OCI-LY3 (cell line): Measurements from ENCODE around the gene PAQR5.

Source experiments
- H2AFZ ChIP-seq: fragments of 200-600, 300-600 bp; shearing (Covaris generic); 2 replicates; pipeline ENCODE4 v1.6.0; 2014; ENCODE audit warnings: antibody characterized with exemption, low read depth, low read length
- H3K27ac ChIP-seq: fragments of 200-600, 300-600 bp; sonication (generic); 2 replicates; pipeline ENCODE4 v1.5.1; 2014; ENCODE audit warnings: mild to moderate bottlenecking, low read length, moderate library complexity, mixed read lengths
- H3K27me3 ChIP-seq: fragments of 200-600, 300-600 bp; sonication (generic); 2 replicates; pipeline ENCODE4 v1.6.1; 2014; ENCODE audit warnings: low read depth, low read length, mixed read lengths
- H3K36me3 ChIP-seq: fragments of 200-600, 300-600 bp; sonication (generic); replicated peaks from 2 replicates; pipeline ENCODE3; 2014; ENCODE audit warnings: low read depth, low read length, mixed read lengths
- H3K4me1 ChIP-seq: fragments of 300-600, 200-600 bp; sonication (generic); 2 replicates; pipeline ENCODE4 v1.6.1; 2014; ENCODE audit warnings: low read length, mixed read lengths
- H3K4me2 ChIP-seq: fragments of 200-600, 300-600 bp; sonication (generic); 2 replicates; pipeline ENCODE4 v1.6.1; 2014; ENCODE audit warnings: low read length, mixed read lengths
- H3K4me3 ChIP-seq: fragments of 300-600, 200-600 bp; sonication (generic); 2 replicates; pipeline ENCODE4 v1.5.1; 2014; ENCODE audit warnings: antibody characterized with exemption, mild to moderate bottlenecking, low read length, moderate library complexity
- H3K79me2 ChIP-seq: fragments of 300-600, 200-600 bp; shearing (Covaris generic); 2 replicates; pipeline ENCODE4 v1.6.1; 2014; ENCODE audit warnings: mild to moderate bottlenecking, low read length, mixed read lengths
- H3K9ac ChIP-seq: fragments of 300-600, 200-600 bp; shearing (Covaris generic); 2 replicates; pipeline ENCODE4 v1.6.0; 2014; ENCODE audit warnings: mild to moderate bottlenecking, low read length, moderate library complexity
- H3K9me3 ChIP-seq: fragments of 200-600, 300-600 bp; shearing (Covaris generic); 2 replicates; pipeline ENCODE4 v1.6.1; 2014; ENCODE audit warnings: low read length, mixed read lengths; ENCODE audit not compliant: insufficient read depth
- H4K20me1 ChIP-seq: fragments of 200-600, 300-600 bp; sonication (generic); 2 replicates; pipeline ENCODE4 v1.6.1; 2016; ENCODE audit warnings: low read length, mixed read lengths; ENCODE audit not compliant: insufficient read depth
- CTCF ChIP-seq: fragments of 200-600, 300-600 bp; sonication (generic); IDR thresholded peaks from 2 replicates; pipeline ENCODE4 v1.5.1; 2014; ENCODE audit warnings: antibody characterized with exemption, low read length, low read depth
- EZH2phosphoT487 ChIP-seq: fragments of 200-600 bp; shearing (Covaris generic); IDR thresholded peaks from 2 replicates; pipeline ENCODE4 v1.6.1; 2018; ENCODE audit warnings: antibody characterized with exemption, mixed run types, low read depth

PAQR5 gene

DNA sequence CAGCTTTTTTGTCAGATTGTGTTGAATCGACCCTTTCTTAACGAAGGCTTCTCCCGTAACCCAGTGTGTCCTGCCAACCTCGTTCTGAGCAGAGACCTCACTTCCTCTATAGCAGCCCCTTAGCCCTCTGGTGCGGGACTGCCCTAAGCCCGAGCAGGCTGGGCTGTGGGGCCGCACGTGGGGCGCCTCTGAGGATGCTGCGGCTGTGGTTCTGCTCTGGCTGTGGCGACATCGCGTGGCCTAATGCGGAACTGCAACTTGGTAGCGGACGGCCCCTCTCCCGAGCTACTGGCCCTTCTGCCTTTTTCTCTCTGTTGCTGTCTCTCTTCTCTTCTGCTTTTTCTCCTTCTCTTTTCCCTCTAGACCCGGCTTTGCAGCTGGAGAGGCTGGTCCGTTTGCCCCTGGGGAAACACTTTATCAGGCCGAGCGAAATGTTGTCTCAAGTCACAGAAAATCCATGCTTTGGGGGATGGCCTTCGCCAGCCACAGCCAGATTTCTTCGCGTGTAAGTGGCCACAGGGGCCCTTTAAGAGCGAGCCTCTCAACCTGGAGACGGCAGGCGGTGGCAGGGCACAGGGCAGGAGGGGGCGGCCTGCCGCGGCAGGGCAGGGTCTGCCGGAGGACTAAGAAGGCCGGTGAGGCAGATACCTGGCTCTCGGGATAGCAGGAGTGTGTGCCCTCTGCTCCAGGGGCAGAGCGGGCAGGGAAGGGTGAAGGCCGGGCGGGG is 96.0 kb downstream of the PAQR5 start:
- H3K4me3 ChIP-seq = peak overlapping the region; percentile 68
- peaks cover 12% of the 10 kb centered on the region for H3K4me1 ChIP-seq
- H3K79me2 ChIP-seq = no peaks in the 10 kb centered on the region
- no peaks in the 10 kb centered on the region for H3K27me3 ChIP-seq
- H3K36me3 ChIP-seq = no peaks in the 10 kb centered on the region
- peak overlapping the region; percentile 80 for H3K4me2 ChIP-seq
- no peaks in the 10 kb centered on the region for H4K20me1 ChIP-seq
- H3K27ac ChIP-seq = no peak overlapping the region
- H3K9ac ChIP-seq = peak overlapping the region; percentile 38; the same call in 1 of the 2 replicates
- TF ChIP-seq CTCF (peak; percentile 93), EZH2phosphoT487 (no peak)
- peak overlapping the region; percentile 93 for H2AFZ ChIP-seq
- H3K9me3 ChIP-seq = no peaks in the 10 kb centered on the region

DNA sequence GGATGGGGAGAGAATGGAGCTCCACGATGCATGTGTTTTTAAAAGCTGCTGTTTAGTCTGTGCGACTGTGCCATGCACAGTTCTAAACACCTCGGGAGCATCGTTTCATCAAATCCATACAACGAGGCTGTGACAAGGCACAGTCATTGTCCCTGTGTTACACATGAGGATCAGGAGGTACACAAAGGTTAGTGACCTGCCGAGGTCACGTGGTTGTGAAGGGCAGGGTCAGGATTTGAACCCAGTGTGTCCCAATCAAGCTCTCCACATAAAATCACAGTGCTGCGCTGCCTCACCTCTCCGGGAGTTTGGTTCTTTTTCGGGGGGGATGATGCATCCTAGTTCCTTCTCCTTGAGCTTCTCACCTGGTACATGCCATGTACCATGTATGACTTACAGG is 96.7 kb downstream of the PAQR5 start:
- H3K4me3 ChIP-seq = no peak overlapping the region
- H3K4me2 ChIP-seq = no peak overlapping the region
- no peaks in the 10 kb centered on the region for H3K27me3 ChIP-seq
- H3K27ac ChIP-seq = no peak overlapping the region
- TF ChIP-seq CTCF (no peak), EZH2phosphoT487 (no peak)
- no peak overlapping the region for H2AFZ ChIP-seq
- no peaks in the 10 kb centered on the region for H4K20me1 ChIP-seq
- H3K79me2 ChIP-seq = no peaks in the 10 kb centered on the region
- H3K4me1 ChIP-seq = peaks cover 12% of the 10 kb centered on the region
- no peak overlapping the region for H3K9ac ChIP-seq
- no peaks in the 10 kb centered on the region for H3K36me3 ChIP-seq
- no peaks in the 10 kb centered on the region for H3K9me3 ChIP-seq

DNA sequence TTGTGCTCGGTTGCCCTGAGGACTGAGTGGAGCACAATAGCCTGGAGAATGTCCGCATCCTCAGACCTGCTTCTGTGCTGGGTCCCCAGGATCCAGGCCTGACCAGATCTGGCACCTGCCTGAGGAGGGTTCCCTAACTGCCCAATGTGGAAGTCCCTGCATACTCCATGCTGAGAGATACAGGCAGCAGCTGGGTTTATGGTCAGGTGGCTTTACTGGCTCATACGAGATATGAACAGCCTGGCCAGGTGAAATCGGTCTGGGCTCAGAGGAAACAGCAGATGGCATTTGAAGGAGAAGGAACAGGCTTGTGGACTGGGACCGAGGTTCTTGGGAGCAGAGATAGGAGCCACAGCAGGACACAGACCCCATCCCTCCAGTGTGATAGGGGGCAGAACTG is 97.3 kb downstream of the PAQR5 start:
- Histone ChIP-seq H3K36me3 (no peaks in the 10 kb centered on the region), H3K27ac (no peak overlapping the region), H3K79me2 (no peaks in the 10 kb centered on the region), H2AFZ (no peak overlapping the region), H3K4me3 (no peak overlapping the region), H3K9ac (no peak overlapping the region), H3K4me1 (peaks cover 12% of the 10 kb centered on the region), H3K27me3 (no peaks in the 10 kb centered on the region), H3K9me3 (no peaks in the 10 kb centered on the region), H3K4me2 (no peak overlapping the region), H4K20me1 (no peaks in the 10 kb centered on the region)
- TF ChIP-seq CTCF (no peak), EZH2phosphoT487 (no peak)

GRCh38 chr15:69398491-69398891 is 99.8 kb downstream of the PAQR5 start:
- H3K9me3 ChIP-seq = no peaks in the 10 kb centered on the region
- H3K27me3 ChIP-seq = no peaks in the 10 kb centered on the region
- TF ChIP-seq EZH2phosphoT487 (no peak), CTCF (no peak)
- H3K27ac ChIP-seq = no peak overlapping the region
- no peaks in the 10 kb centered on the region for H4K20me1 ChIP-seq
- no peak overlapping the region for H3K9ac ChIP-seq
- no peak overlapping the region for H2AFZ ChIP-seq
- H3K79me2 ChIP-seq = no peaks in the 10 kb centered on the region
- no peak overlapping the region for H3K4me2 ChIP-seq
- H3K36me3 ChIP-seq = no peaks in the 10 kb centered on the region
- peaks cover 12% of the 10 kb centered on the region for H3K4me1 ChIP-seq
- no peak overlapping the region for H3K4me3 ChIP-seq
